ENCODE results near the gene MDM2.

DNA sequence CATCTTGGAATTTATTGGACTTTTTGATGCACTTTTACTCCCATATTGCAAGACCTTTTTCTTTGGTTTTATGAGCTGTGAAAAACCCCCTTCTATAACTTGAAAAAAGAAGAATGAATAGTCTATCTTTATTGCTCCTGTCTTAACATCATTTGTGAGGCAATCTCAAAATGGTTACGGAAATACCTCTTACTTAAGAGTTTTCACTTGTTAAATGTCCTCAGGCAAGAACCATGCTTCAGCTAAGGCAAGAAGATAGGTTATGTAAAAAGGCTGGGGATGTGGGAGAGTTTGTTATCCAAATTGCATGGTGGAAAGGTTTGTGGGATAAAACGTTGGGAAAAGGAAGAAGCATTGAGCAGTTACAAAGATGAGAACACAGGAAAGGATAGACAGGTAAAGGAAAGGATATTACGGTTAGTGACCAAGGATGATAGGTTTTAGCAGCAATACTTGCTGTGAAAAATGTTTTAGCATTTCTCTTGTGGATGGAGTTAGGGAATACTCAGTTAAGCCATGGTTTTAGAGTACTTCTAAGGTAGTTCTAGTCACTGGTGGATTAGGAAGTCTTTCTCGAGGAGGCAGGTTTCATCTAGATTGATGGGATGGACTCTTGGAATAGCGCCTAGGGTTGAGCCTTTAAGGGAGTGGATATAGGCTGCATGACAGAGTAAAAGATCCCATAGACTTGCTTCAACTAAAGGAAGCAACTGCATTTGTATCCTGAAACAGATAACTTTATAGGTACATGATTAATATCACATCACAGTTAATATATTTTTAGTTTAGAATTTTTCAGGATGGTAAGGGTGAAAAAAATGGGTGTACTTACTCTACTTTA is 30.3 kb downstream of the MDM2 start:
- TF ChIP-seq EZH2phosphoT487 (IDR thresholded peaks at IDR 0.05; ENCODE audit: low read length) (no peak), CTCF (IDR thresholded peaks at IDR 0.05; ENCODE audit: low read length) (no peak)
